ENCODE measurements around the gene OMP.

OMP gene

GRCh38 chr11:77115181-77115611, 12.6 kb downstream of the OMP start:
- peak; percentile 30 for TF ChIP-seq CTCF (IDR thresholded peaks at IDR 0.05; ENCODE audit: low read depth, low read length)
- in situ Hi-C loops (cut with HindIII; ENCODE audit: low sequenced_read_pairs): no loop called here
- no peak overlapping the region for H3K4me3 ChIP-seq (ENCODE audit: low read depth, low read length)
- DNase-seq (ENCODE audit: low read depth, low spot score): no peak

- H3K4me3 ChIP-seq (ENCODE audit: low read depth, low read length): no peak overlapping the region
- no peak for TF ChIP-seq CTCF (IDR thresholded peaks at IDR 0.05; ENCODE audit: low read depth, low read length)
- in situ Hi-C loops (cut with HindIII; ENCODE audit: low sequenced_read_pairs): no loop called here
- no peak for DNase-seq (ENCODE audit: low read depth, low spot score)
Observed at GRCh38 chr11:77115956-77116355, 13.3 kb downstream of the OMP start.

GRCh38 chr11:77117492-77117891, 14.9 kb downstream of the OMP start:
- peak; percentile 63 for DNase-seq (ENCODE audit: low read depth, low spot score)
- in situ Hi-C loops (cut with HindIII; ENCODE audit: low sequenced_read_pairs): no loop called here
- no peak overlapping the region for H3K4me3 ChIP-seq (ENCODE audit: low read depth, low read length)
- no peak for TF ChIP-seq CTCF (IDR thresholded peaks at IDR 0.05; ENCODE audit: low read depth, low read length)

GRCh38 chr11:77118086-77118485, 15.4 kb downstream of the OMP start:
- no peak overlapping the region for H3K4me3 ChIP-seq (ENCODE audit: low read depth, low read length)
- TF ChIP-seq CTCF (IDR thresholded peaks at IDR 0.05; ENCODE audit: low read depth, low read length): no peak
- in situ Hi-C loops (cut with HindIII; ENCODE audit: low sequenced_read_pairs): no loop called here
- no peak for DNase-seq (ENCODE audit: low read depth, low spot score)

GRCh38 chr11:77118971-77119370, 16.3 kb downstream of the OMP start:
- TF ChIP-seq CTCF (IDR thresholded peaks at IDR 0.05; ENCODE audit: low read depth, low read length): no peak
- no peak overlapping the region for H3K4me3 ChIP-seq (ENCODE audit: low read depth, low read length)
- DNase-seq (ENCODE audit: low read depth, low spot score): no peak
- in situ Hi-C loops (cut with HindIII; ENCODE audit: low sequenced_read_pairs): no loop called here

GRCh38 chr11:77119531-77119936, 16.9 kb downstream of the OMP start:
- no peak for DNase-seq (ENCODE audit: low read depth, low spot score)
- H3K4me3 ChIP-seq (ENCODE audit: low read depth, low read length): no peak overlapping the region
- in situ Hi-C loops (cut with HindIII; ENCODE audit: low sequenced_read_pairs): no loop called here
- no peak for TF ChIP-seq CTCF (IDR thresholded peaks at IDR 0.05; ENCODE audit: low read depth, low read length)

- in situ Hi-C loops (cut with HindIII; ENCODE audit: low sequenced_read_pairs): no loop called here
Observed at GRCh38 chr11:77120571-77120970, 17.9 kb downstream of the OMP start.

More at GRCh38 chr11:77120571-77120970, 17.9 kb downstream of the OMP start:
- no peak for TF ChIP-seq CTCF (IDR thresholded peaks at IDR 0.05; ENCODE audit: low read depth, low read length)
- DNase-seq (ENCODE audit: low read depth, low spot score): no peak
- no peak overlapping the region for H3K4me3 ChIP-seq (ENCODE audit: low read depth, low read length)
